Myometrial cell (primary cell): Measurements from ENCODE around the gene COMMD8. TPM values are rescaled to one million over a fixed set of nuclear protein-coding genes. Genes with fewer than 3 reads are reported as not detected.

ENCODE experiments used
- total RNA-seq: library from RNA; depleted of rRNA; stranded (reverse); fragments of >200 nt; gene quantifications from 2 replicates; pipeline ENCODE4 v1.2.3, GENCODE V29; 2015

The COMMD8 gene
- 38.6 and 58.5 TPM in 2 replicates for total RNA-seq

GRCh38 chr4:47463235-47463956 is at the start of gene COMMD8:
Gene COMMD8, minus strand, starts transcription at chr4:47463702. Its CDS starts 51 bp downstream, at chr4:47463651.

GRCh38 chr4:47485047-47485692 is 21.7 kb upstream of the COMMD8 start, which contains the start of gene ATP10D:
Gene ATP10D, plus strand, starts transcription at chr4:47485275. Its CDS starts 27,266 bp downstream, at chr4:47512541.

Other genes starting within 250 kb of the COMMD8 start
- gene ATP10D, start 21.6 kb upstream of the COMMD8 start, total RNA-seq = 16.7 and 17.9 TPM in 2 replicates